ENCODE measurements around the gene RND3.

Gene RND3

GRCh38 chr2:150476809-150477302, 10.6 kb downstream of the RND3 start:
- DNase-seq (ENCODE audit: low read depth in 1 of 2, low spot score in 1 of 2) = no peak

- DNase-seq (ENCODE audit: low read depth in 1 of 2, low spot score in 1 of 2) = no peak
Measured at GRCh38 chr2:150476286-150476685, 11.2 kb downstream of the RND3 start.

- no peak for DNase-seq (ENCODE audit: low read depth in 1 of 2, low spot score in 1 of 2)
Measured at GRCh38 chr2:150475479-150476250, 11.8 kb downstream of the RND3 start.

GRCh38 chr2:150474326-150475074, 13.0 kb downstream of the RND3 start:
- no peak for DNase-seq (ENCODE audit: low read depth in 1 of 2, low spot score in 1 of 2)

GRCh38 chr2:150473767-150474166, 13.7 kb downstream of the RND3 start:
- no peak for DNase-seq (ENCODE audit: low read depth in 1 of 2, low spot score in 1 of 2)

GRCh38 chr2:150472511-150472899, 15.0 kb downstream of the RND3 start:
- no peak for DNase-seq (ENCODE audit: low read depth in 1 of 2, low spot score in 1 of 2)

- no peak for DNase-seq (ENCODE audit: low read depth in 1 of 2, low spot score in 1 of 2)
Measured at GRCh38 chr2:150471813-150472510, 15.5 kb downstream of the RND3 start.

GRCh38 chr2:150470435-150470834, 17.0 kb downstream of the RND3 start:
- no peak for DNase-seq (ENCODE audit: low read depth in 1 of 2, low spot score in 1 of 2)

- no peak for DNase-seq (ENCODE audit: low read depth in 1 of 2, low spot score in 1 of 2)
Measured at GRCh38 chr2:150469706-150470274, 17.7 kb downstream of the RND3 start.

GRCh38 chr2:150468350-150468960, 19.0 kb downstream of the RND3 start:
- DNase-seq (ENCODE audit: low read depth in 1 of 2, low spot score in 1 of 2) = no peak

- DNase-seq (ENCODE audit: low read depth in 1 of 2, low spot score in 1 of 2) = no peak
Measured at GRCh38 chr2:150467621-150467963, 19.9 kb downstream of the RND3 start.

GRCh38 chr2:150466741-150467620, 20.5 kb downstream of the RND3 start:
- no peak for DNase-seq (ENCODE audit: low read depth in 1 of 2, low spot score in 1 of 2)

GRCh38 chr2:150465703-150466569, 21.5 kb downstream of the RND3 start:
- DNase-seq (ENCODE audit: low read depth in 1 of 2, low spot score in 1 of 2) = no peak

GRCh38 chr2:150464986-150465385, 22.5 kb downstream of the RND3 start:
- DNase-seq (ENCODE audit: low read depth in 1 of 2, low spot score in 1 of 2) = no peak

- no peak for DNase-seq (ENCODE audit: low read depth in 1 of 2, low spot score in 1 of 2)
Measured at GRCh38 chr2:150464270-150464669, 23.2 kb downstream of the RND3 start.

GRCh38 chr2:150462770-150463169, 24.7 kb downstream of the RND3 start:
- DNase-seq (ENCODE audit: low read depth in 1 of 2, low spot score in 1 of 2) = no peak

- no peak for DNase-seq (ENCODE audit: low read depth in 1 of 2, low spot score in 1 of 2)
Measured at GRCh38 chr2:150459281-150459680, 28.2 kb downstream of the RND3 start.

- no peak for DNase-seq (ENCODE audit: low read depth in 1 of 2, low spot score in 1 of 2)
Measured at GRCh38 chr2:150450765-150451164, 36.7 kb downstream of the RND3 start.

GRCh38 chr2:150449856-150450255, 37.6 kb downstream of the RND3 start:
- DNase-seq (ENCODE audit: low read depth in 1 of 2, low spot score in 1 of 2) = no peak

All from stimulated activated CD4-positive, alpha-beta T cell treated with anti-CD3 and anti-CD28 coated beads, Interleukin-15, amount 100 ng/mL, for 1 hour (primary cell).